SK-N-MC (cell line): ENCODE results near the gene NCKAP5.

ENCODE experiments used
- EZH2 ChIP-seq: fragments of 200-600 bp; sonication (generic); IDR thresholded peaks from one replicate; pipeline ENCODE4 v1.6.1; 2017; ENCODE audit warnings: antibody characterized with exemption
- POLR2AphosphoS5 ChIP-seq: IDR thresholded peaks from 2 replicates; pipeline ENCODE4 v1.6.1; 2012; ENCODE audit warnings: mild to moderate bottlenecking, low read depth, low read length, borderline replicate concordance

- TF ChIP-seq EZH2 (no peak), POLR2AphosphoS5 (no peak)
These were observed 115.2 kb downstream of the NCKAP5 start for GRCh38 chr2:133453032-133453431.
